ENCODE data around the gene TBXA2R. TPM values are rescaled to one million over a fixed set of nuclear protein-coding genes. Genes with fewer than 3 reads are reported as not detected.
"Not testable (repeated sequence)": the region's sequence is repeated elsewhere in the genome, so short reads cannot be mapped to it uniquely, and the experiment has no call there.

Gene TBXA2R
- total and polyA plus RNA-seq, 4 donors = 1.7 to 6.0 (median 5.4) TPM

GRCh38 chr19:3632098-3632497 is 25.4 kb upstream of the TBXA2R start:
- peaks cover 0 to 21% (median 4%) of the 10 kb centered on the region in 4 donors for H3K36me3 ChIP-seq (ENCODE audit: control insufficient read depth in 4 of 4, insufficient read depth in 3 of 4, low read depth in 1 of 4, low read length in 3 of 4)
- WGBS = 91% methylated on average over 16 of the region's 16 CpGs
- H3K9me3 ChIP-seq (ENCODE audit: control insufficient read depth in 4 of 4, low read length in 3 of 4) = no peaks in the 10 kb centered on the region
- no peak overlapping the region for H3K4me3 ChIP-seq (ENCODE audit: low read depth in 1 of 3, low read length in 3 of 3)
- DNase-seq (ENCODE audit: low spot score) = no peak
- H3K4me1 ChIP-seq (ENCODE audit: control insufficient read depth in 4 of 4, insufficient read depth in 4 of 4, low read length in 3 of 4) = peaks cover 0 to 4% (median 1%) of the 10 kb centered on the region in 4 donors
- no peak overlapping the region for H3K27ac ChIP-seq (ENCODE audit: low read depth in 1 of 2, low read length in 2 of 2)
- no peaks in the 10 kb centered on the region for H3K27me3 ChIP-seq (ENCODE audit: control insufficient read depth in 4 of 4, insufficient read depth in 4 of 4, low read length in 3 of 4)
- no peak overlapping the region for H3K9ac ChIP-seq (ENCODE audit: low read depth in 1 of 2, low read length in 2 of 2)
- no peak for TF ChIP-seq TAF1 (conservative IDR thresholded peaks at IDR 0.05)
- no peak for TF ChIP-seq MAX (IDR thresholded peaks at IDR 0.05)
- no peak for TF ChIP-seq FOXA2 (IDR thresholded peaks at IDR 0.05)
- TF ChIP-seq YY1 (IDR thresholded peaks at IDR 0.05) = no peak
- no peak for TF ChIP-seq REST (IDR thresholded peaks at IDR 0.05)
- TF ChIP-seq RAD21 (IDR thresholded peaks at IDR 0.05) = no peak

GRCh38 chr19:3631053-3631861 is 24.6 kb upstream of the TBXA2R start:
- no peak for DNase-seq (ENCODE audit: low spot score)
- Histone ChIP-seq H3K4me3 (ENCODE audit: low read depth in 1 of 3, low read length in 3 of 3) (no peak overlapping the region), H3K4me1 (ENCODE audit: control insufficient read depth in 4 of 4, insufficient read depth in 4 of 4, low read length in 3 of 4) (peaks cover 0 to 8% (median 2%) of the 10 kb centered on the region in 4 donors), H3K27me3 (ENCODE audit: control insufficient read depth in 4 of 4, insufficient read depth in 4 of 4, low read length in 3 of 4) (no peaks in the 10 kb centered on the region), H3K36me3 (ENCODE audit: control insufficient read depth in 4 of 4, insufficient read depth in 3 of 4, low read depth in 1 of 4, low read length in 3 of 4) (peaks cover 0 to 16% (median 4%) of the 10 kb centered on the region in 4 donors), H3K9ac (ENCODE audit: low read depth in 1 of 2, low read length in 2 of 2) (no peak overlapping the region), H3K27ac (ENCODE audit: low read depth in 1 of 2, low read length in 2 of 2) (no peak overlapping the region), H3K9me3 (ENCODE audit: control insufficient read depth in 4 of 4, low read length in 3 of 4) (no peaks in the 10 kb centered on the region)
- no peak for TF ChIP-seq FOXA2 (IDR thresholded peaks at IDR 0.05)
- TF ChIP-seq ZBTB33 (IDR thresholded peaks at IDR 0.05) = no peak
- TF ChIP-seq SP1 (IDR thresholded peaks at IDR 0.05) = no peak
- TF ChIP-seq NR2F2 (IDR thresholded peaks at IDR 0.05) = no peak
- no peak for TF ChIP-seq TAF1 (conservative IDR thresholded peaks at IDR 0.05)
- no peak for TF ChIP-seq ATF3 (IDR thresholded peaks at IDR 0.05)
- 94% methylated on average over 43 of the region's 43 CpGs for WGBS

GRCh38 chr19:3628766-3629165 is 22.1 kb upstream of the TBXA2R start:
- not testable (repeated sequence) for H3K9ac ChIP-seq (ENCODE audit: low read depth in 1 of 2, low read length in 2 of 2); H3K4me3 ChIP-seq (ENCODE audit: low read depth in 1 of 3, low read length in 3 of 3); H3K27me3 ChIP-seq (ENCODE audit: control insufficient read depth in 4 of 4, insufficient read depth in 4 of 4, low read length in 3 of 4); DNase-seq (ENCODE audit: low spot score); H3K27ac ChIP-seq (ENCODE audit: low read depth in 1 of 2, low read length in 2 of 2); H3K9me3 ChIP-seq (ENCODE audit: control insufficient read depth in 4 of 4, low read length in 3 of 4)
- 77% methylated on average over 9 of the region's 9 CpGs for WGBS
- H3K4me1 ChIP-seq (ENCODE audit: control insufficient read depth in 4 of 4, insufficient read depth in 4 of 4, low read length in 3 of 4) = peaks cover 4 to 32% (median 21%) of the 10 kb centered on the region in 4 donors
- H3K36me3 ChIP-seq (ENCODE audit: control insufficient read depth in 4 of 4, insufficient read depth in 3 of 4, low read depth in 1 of 4, low read length in 3 of 4) = peaks cover 0 to 16% (median 4%) of the 10 kb centered on the region in 4 donors

All from liver (tissue), 9 donors.